ENCODE measurements around the gene AUH. TPM values are rescaled to one million over a fixed set of nuclear protein-coding genes. Genes with fewer than 3 reads are reported as not detected.

AUH gene
- total RNA-seq, 4 donors from 2014 or later = 23.0 to 39.2 (median 25.7) TPM

- Histone ChIP-seq H3K36me3 (peaks cover 0 to 5% of the 10 kb centered on the region in 2 donors), H3K9me3 (no peaks in the 10 kb centered on the region), H3K4me1 (no peaks in the 10 kb centered on the region), H3K27me3 (no peaks in the 10 kb centered on the region), H3K27ac (no peak overlapping the region), H3K4me3 (no peak overlapping the region)
- ATAC-seq = no peak
- 78 to 84% methylated on average over 3 to 5 of the region's 5 CpGs for WGBS, 2 donors (ENCODE audit: low coverage in 1 of 2)
- TF ChIP-seq POLR2A (IDR thresholded peaks at IDR 0.05) (no peak), POLR2AphosphoS5 (IDR thresholded peaks at IDR 0.05) (no peak), EP300 (IDR thresholded peaks at IDR 0.05) (no peak), CTCF (IDR thresholded peaks at IDR 0.05) (no peak)
Measured at GRCh38 chr9:91239367-91240111, 122.2 kb downstream of the AUH start.

GRCh38 chr9:91234523-91234922, 127.2 kb downstream of the AUH start:
- ATAC-seq = no peak

GRCh38 chr9:91231619-91232018, 130.1 kb downstream of the AUH start:
- TF ChIP-seq EP300 (IDR thresholded peaks at IDR 0.05) = no peak
- TF ChIP-seq POLR2A (IDR thresholded peaks at IDR 0.05) = no peak
- no peak for TF ChIP-seq CTCF (IDR thresholded peaks at IDR 0.05)
- no peak for TF ChIP-seq POLR2AphosphoS5 (IDR thresholded peaks at IDR 0.05)
- no peaks in the 10 kb centered on the region for H3K4me1 ChIP-seq
- H3K27ac ChIP-seq = no peak overlapping the region
- ATAC-seq = no peak
- WGBS, 2 donors (ENCODE audit: low coverage in 1 of 2) = 94% methylated on average over 2 of the region's 2 CpGs
- H3K4me3 ChIP-seq = no peak overlapping the region
- no peaks in the 10 kb centered on the region for H3K9me3 ChIP-seq
- no peaks in the 10 kb centered on the region for H3K36me3 ChIP-seq
- no peaks in the 10 kb centered on the region for H3K27me3 ChIP-seq

More at GRCh38 chr9:91234523-91234922, 127.2 kb downstream of the AUH start:
- H3K36me3 ChIP-seq = no peaks in the 10 kb centered on the region
- no peak overlapping the region for H3K27ac ChIP-seq
- 74 to 86% methylated on average over 2 of the region's 2 CpGs for WGBS, 2 donors (ENCODE audit: low coverage in 1 of 2)
- TF ChIP-seq POLR2AphosphoS5 (IDR thresholded peaks at IDR 0.05) (no peak), EP300 (IDR thresholded peaks at IDR 0.05) (no peak), POLR2A (IDR thresholded peaks at IDR 0.05) (no peak), CTCF (IDR thresholded peaks at IDR 0.05) (no peak)
- no peaks in the 10 kb centered on the region for H3K27me3 ChIP-seq
- no peaks in the 10 kb centered on the region for H3K9me3 ChIP-seq
- no peak overlapping the region for H3K4me3 ChIP-seq
- no peaks in the 10 kb centered on the region for H3K4me1 ChIP-seq

- no peak for ATAC-seq
- WGBS, 2 donors (ENCODE audit: low coverage in 1 of 2) = 90 to 97% methylated on average over 3 to 5 of the region's 5 CpGs
Measured at GRCh38 chr9:91223000-91223399, 138.7 kb downstream of the AUH start.

More at GRCh38 chr9:91223000-91223399, 138.7 kb downstream of the AUH start:
- TF ChIP-seq CTCF (IDR thresholded peaks at IDR 0.05) = no peak
- no peak for TF ChIP-seq POLR2A (IDR thresholded peaks at IDR 0.05)
- no peak for TF ChIP-seq EP300 (IDR thresholded peaks at IDR 0.05)
- TF ChIP-seq POLR2AphosphoS5 (IDR thresholded peaks at IDR 0.05) = no peak
- Histone ChIP-seq H3K9me3 (no peaks in the 10 kb centered on the region), H3K27ac (no peak overlapping the region), H3K27me3 (no peaks in the 10 kb centered on the region), H3K4me3 (no peak overlapping the region), H3K4me1 (peaks cover 0 to 14% (median 0%) of the 10 kb centered on the region in 3 donors), H3K36me3 (peaks cover 0 to 24% of the 10 kb centered on the region in 2 donors)

Data from gastroesophageal sphincter (tissue), 4 donors.